ENCODE results near the gene BRPF3. TPM values are rescaled to one million over a fixed set of nuclear protein-coding genes. Genes with fewer than 3 reads are reported as not detected.

BRPF3 gene
- total RNA-seq, 1 donor from 2014 or later: 18.0 TPM

DNA sequence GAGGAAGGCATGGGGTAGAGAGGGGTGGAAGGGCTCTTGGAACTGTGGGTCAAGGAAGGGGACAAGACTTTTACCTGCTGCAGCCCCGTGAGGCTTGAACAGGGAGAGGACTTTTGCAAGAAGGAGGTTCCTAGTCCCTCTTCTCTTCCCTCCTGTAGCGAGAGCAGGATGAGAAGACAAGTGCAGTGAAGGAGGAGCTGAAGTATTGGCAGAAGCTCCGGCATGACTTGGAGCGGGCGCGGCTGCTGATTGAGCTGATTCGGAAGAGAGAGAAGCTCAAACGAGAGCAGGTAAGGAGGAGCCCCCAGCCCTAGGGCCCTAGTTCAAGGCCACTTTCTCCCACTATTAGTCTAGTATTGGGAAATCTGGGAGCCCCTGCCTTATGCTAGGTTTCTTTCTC, 10.6 kb downstream of the BRPF3 start:
- Histone ChIP-seq H3K4me3 (no peak overlapping the region), H3K9me3 (replicated peaks) (no peaks in the 10 kb centered on the region), H3K27me3 (ENCODE audit: low read depth) (no peaks in the 10 kb centered on the region), H3K36me3 (peaks cover 97% of the 10 kb centered on the region), H3K27ac (replicated peaks) (no peak overlapping the region), H3K4me1 (peaks cover 10% of the 10 kb centered on the region)
- no peak for DNase-seq
- intact Hi-C loops (cut with micrococcal nuclease): no loop called here
- TF ChIP-seq, protein P1, sequence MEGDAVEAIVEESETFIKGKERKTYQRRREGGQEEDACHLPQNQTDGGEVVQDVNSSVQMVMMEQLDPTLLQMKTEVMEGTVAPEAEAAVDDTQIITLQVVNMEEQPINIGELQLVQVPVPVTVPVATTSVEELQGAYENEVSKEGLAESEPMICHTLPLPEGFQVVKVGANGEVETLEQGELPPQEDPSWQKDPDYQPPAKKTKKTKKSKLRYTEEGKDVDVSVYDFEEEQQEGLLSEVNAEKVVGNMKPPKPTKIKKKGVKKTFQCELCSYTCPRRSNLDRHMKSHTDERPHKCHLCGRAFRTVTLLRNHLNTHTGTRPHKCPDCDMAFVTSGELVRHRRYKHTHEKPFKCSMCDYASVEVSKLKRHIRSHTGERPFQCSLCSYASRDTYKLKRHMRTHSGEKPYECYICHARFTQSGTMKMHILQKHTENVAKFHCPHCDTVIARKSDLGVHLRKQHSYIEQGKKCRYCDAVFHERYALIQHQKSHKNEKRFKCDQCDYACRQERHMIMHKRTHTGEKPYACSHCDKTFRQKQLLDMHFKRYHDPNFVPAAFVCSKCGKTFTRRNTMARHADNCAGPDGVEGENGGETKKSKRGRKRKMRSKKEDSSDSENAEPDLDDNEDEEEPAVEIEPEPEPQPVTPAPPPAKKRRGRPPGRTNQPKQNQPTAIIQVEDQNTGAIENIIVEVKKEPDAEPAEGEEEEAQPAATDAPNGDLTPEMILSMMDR (IDR thresholded peaks at IDR 0.05; ENCODE audit: borderline replicate concordance): no peak

- Histone ChIP-seq H3K27ac (replicated peaks) (no peak overlapping the region), H3K27me3 (ENCODE audit: low read depth) (no peaks in the 10 kb centered on the region), H3K36me3 (peaks cover 97% of the 10 kb centered on the region), H3K9me3 (replicated peaks) (no peaks in the 10 kb centered on the region), H3K4me3 (no peak overlapping the region), H3K4me1 (no peaks in the 10 kb centered on the region)
- intact Hi-C loops (cut with micrococcal nuclease): no loop called here
- no peak for DNase-seq
- TF ChIP-seq, protein P1 (IDR thresholded peaks at IDR 0.05; ENCODE audit: borderline replicate concordance): no peak
Measured at GRCh38 chr6:36209606-36210005, 13.1 kb downstream of the BRPF3 start.

- H3K27ac ChIP-seq (replicated peaks): no peak overlapping the region
- no peaks in the 10 kb centered on the region for H3K4me1 ChIP-seq
- H3K4me3 ChIP-seq: no peak overlapping the region
- DNase-seq: no peak
- no peaks in the 10 kb centered on the region for H3K27me3 ChIP-seq (ENCODE audit: low read depth)
- TF ChIP-seq, protein P1 (IDR thresholded peaks at IDR 0.05; ENCODE audit: borderline replicate concordance): no peak
- intact Hi-C loops (cut with micrococcal nuclease): no loop called here
- H3K36me3 ChIP-seq: peaks cover 97% of the 10 kb centered on the region
- no peaks in the 10 kb centered on the region for H3K9me3 ChIP-seq (replicated peaks)
Measured at GRCh38 chr6:36210182-36210581, 13.6 kb downstream of the BRPF3 start.

DNA sequence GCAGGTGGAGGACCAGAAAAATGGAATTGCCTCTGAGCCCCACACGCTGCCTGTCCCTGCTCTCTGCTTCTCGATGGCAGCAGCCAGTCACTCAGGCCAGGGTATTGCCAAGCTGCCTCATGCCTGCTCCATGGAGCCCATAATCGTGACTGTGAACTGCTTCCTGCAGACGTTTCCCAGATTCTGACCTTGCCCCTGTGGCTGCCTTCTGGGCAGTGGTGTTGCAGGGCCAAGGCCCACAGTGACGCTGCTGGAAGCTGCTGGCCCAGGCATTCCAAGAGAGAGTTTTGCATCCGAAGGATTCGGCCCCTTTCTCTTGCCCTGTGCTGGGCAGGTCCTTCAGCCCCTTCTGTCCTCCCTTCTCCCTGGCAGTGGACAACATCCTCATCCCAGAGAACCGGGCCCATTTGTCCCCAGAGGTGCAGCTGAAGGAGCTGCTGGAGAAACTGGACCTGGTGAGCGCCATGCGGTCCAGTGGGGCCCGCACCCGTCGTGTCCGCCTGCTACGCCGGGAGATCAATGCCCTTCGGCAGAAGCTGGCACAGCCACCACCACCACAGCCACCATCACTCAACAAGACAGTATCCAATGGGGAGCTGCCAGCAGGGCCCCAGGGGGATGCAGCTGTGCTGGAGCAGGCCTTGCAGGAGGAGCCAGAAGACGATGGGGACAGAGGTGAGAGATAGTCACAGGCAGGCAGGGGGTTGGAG, 14.5 kb downstream of the BRPF3 start:
- no peak overlapping the region for H3K27ac ChIP-seq (replicated peaks)
- H3K4me1 ChIP-seq: peaks cover under 1% of the 10 kb centered on the region
- H3K36me3 ChIP-seq: peaks cover 98% of the 10 kb centered on the region
- H3K4me3 ChIP-seq: no peak overlapping the region
- DNase-seq: no peak
- intact Hi-C loops (cut with micrococcal nuclease): no loop called here
- TF ChIP-seq, protein P1 (IDR thresholded peaks at IDR 0.05; ENCODE audit: borderline replicate concordance): no peak
- no peaks in the 10 kb centered on the region for H3K27me3 ChIP-seq (ENCODE audit: low read depth)
- no peaks in the 10 kb centered on the region for H3K9me3 ChIP-seq (replicated peaks)

GRCh38 chr6:36216559-36216958, 20.0 kb downstream of the BRPF3 start:
- no peak for DNase-seq
- H3K4me1 ChIP-seq: peaks cover 6% of the 10 kb centered on the region
- no peaks in the 10 kb centered on the region for H3K9me3 ChIP-seq (replicated peaks)
- H3K27ac ChIP-seq (replicated peaks): no peak overlapping the region
- H3K27me3 ChIP-seq (ENCODE audit: low read depth): no peaks in the 10 kb centered on the region
- H3K4me3 ChIP-seq: no peak overlapping the region
- peaks cover 92% of the 10 kb centered on the region for H3K36me3 ChIP-seq
- intact Hi-C loops (cut with micrococcal nuclease): no loop called here
- TF ChIP-seq, protein P1 (IDR thresholded peaks at IDR 0.05; ENCODE audit: borderline replicate concordance): no peak

Measured in left ventricle myocardium inferior (tissue), 1 donor.